H1 (cell line): Measurements from ENCODE around the gene NT5E. TPM values are rescaled to one million over a fixed set of nuclear protein-coding genes. Genes with fewer than 3 reads are reported as not detected.

Experiments used
- CHD7 ChIP-seq: fragments of 300-600 bp; sonication (generic); IDR thresholded peaks from 2 replicates; pipeline ENCODE4 v1.7.1; 2012; ENCODE audit warnings: low read length, moderate library complexity, mild to moderate bottlenecking, inconsistent platforms; ENCODE audit not compliant: insufficient replicate concordance
- RXRA ChIP-seq: IDR thresholded peaks from 2 replicates; pipeline ENCODE4 v1.6.1; 2011; ENCODE audit warnings: low read depth, mild to moderate bottlenecking, low read length, moderate library complexity; ENCODE audit not compliant: insufficient read depth
- SP1 ChIP-seq: IDR thresholded peaks from 2 replicates; pipeline ENCODE4 v1.6.1; 2011; ENCODE audit warnings: low read depth, low read length
- TBP ChIP-seq: IDR thresholded peaks from 2 replicates; pipeline ENCODE4 v1.6.1; 2011; ENCODE audit warnings: low read depth, low read length, improper control_type of control experiment
- polyA plus RNA-seq, 7 experiments: library from polyadenylated mRNA; depleted of rRNA in 3 of 7; stranded (reverse) in 5 of 7; unstranded in 2 of 7; fragments of >200 nt in 5 of 7; fragments of 200-250 nt in 2 of 7; gene quantifications; 1 replicate in 5 of 7; 2 replicates in 1 of 7; 4 replicates in 1 of 7; pipeline versions ENCODE4 v1.2.1 to v1.2.3, GENCODE V29; 2011 to 2013; ENCODE audit warnings: missing spikeins in 2 of 7, mixed read lengths in 2 of 7
- total RNA-seq: library from RNA; stranded (reverse); fragmentation: NEBNext Ultra II Directional; extraction: Animal tissue kit (Norgen Biotek cat#: 25700); gene quantifications from 2 replicates; pipeline ENCODE4 v1.2.1, GENCODE V29; 2021

Gene NT5E
- total and polyA plus RNA-seq, 2 of the 8 experiments (the other 6 are each of a cell fraction or from before 2014, with no cell fraction given), result 0.74 to 1.5 TPM

GRCh38 chr6:85416766-85417165 lies 33.1 kb upstream of the NT5E start (continued):
- TF ChIP-seq CHD7 (no peak), TBP (no peak), RXRA (no peak), SP1 (no peak)
